Cardiac fibroblast (primary cell): ENCODE results near the gene USP16.
A peak's percentile ranks its signal among the peaks of the same experiment; 100 is the strongest.

Experiments
- DNase-seq, 2 donors: peaks; one replicate each; pipeline versions ENCODE4 v3.0.0 to v3.0.0-alpha.2; 2010; ENCODE audit warnings: low read depth in 2 of 2
- H3K4me3 ChIP-seq, 2 donors: replicated peaks in 1 of 2; 1 replicate in 1 of 2; 2 replicates in 1 of 2; pipeline ENCODE4 v1.5.1; 2011; ENCODE audit warnings: low read depth in 2 of 2, low read length in 2 of 2, mild to moderate bottlenecking in 2 of 2, moderate library complexity in 1 of 2
- CTCF ChIP-seq: IDR thresholded peaks from one replicate; pipeline ENCODE4 v1.5.1; 2011; ENCODE audit warnings: low read depth, mild to moderate bottlenecking, low read length, inconsistent platforms

The USP16 gene

GRCh38 chr21:29074007-29074376 lies 49.5 kb downstream of the USP16 start:
- DNase-seq, result no peak
- peak overlapping the region; percentile 94 to 99 for H3K4me3 ChIP-seq
- TF ChIP-seq CTCF, result no peak

GRCh38 chr21:29074783-29075182 lies 50.3 kb downstream of the USP16 start:
- no peak for DNase-seq
- no peak for TF ChIP-seq CTCF
- no peak overlapping the region for H3K4me3 ChIP-seq

- no peak for DNase-seq
- H3K4me3 ChIP-seq, result no peak overlapping the region
- no peak for TF ChIP-seq CTCF
Measured at GRCh38 chr21:29075706-29076466, 51.4 kb downstream of the USP16 start.

- peak in 1 of 2 donors; percentile 26 for DNase-seq
- H3K4me3 ChIP-seq, result peak overlapping the region; percentile 45 to 50
Measured at GRCh38 chr21:29076731-29077640, 52.5 kb downstream of the USP16 start.

GRCh38 chr21:29077651-29078090 lies 53.2 kb downstream of the USP16 start:
- peak; percentile 46 to 56 for DNase-seq
- no peak for TF ChIP-seq CTCF
- peak overlapping the region; percentile 35 to 45 for H3K4me3 ChIP-seq

- H3K4me3 ChIP-seq, result no peak overlapping the region
- DNase-seq, result no peak
- TF ChIP-seq CTCF, result no peak
Measured at GRCh38 chr21:29078869-29079767, 54.6 kb downstream of the USP16 start.
